PC-9 (cell line): ENCODE measurements around the gene GRIK3.

Source experiments
- EZH2 ChIP-seq: fragments of 200-600 bp; sonication (generic); IDR thresholded peaks from 2 replicates; pipeline ENCODE4 v1.8.0; 2017; ENCODE audit warnings: antibody characterized with exemption, low read depth
- TF ChIP-seq, protein P1 (sequence below): fragments of 200-600 bp; sonication (generic); conservative IDR thresholded peaks from 2 replicates; pipeline ENCODE4 v1.6.1; 2017; ENCODE audit warnings: mixed run types, antibody characterized with exemption, mild to moderate bottlenecking, moderate library complexity

DNA sequence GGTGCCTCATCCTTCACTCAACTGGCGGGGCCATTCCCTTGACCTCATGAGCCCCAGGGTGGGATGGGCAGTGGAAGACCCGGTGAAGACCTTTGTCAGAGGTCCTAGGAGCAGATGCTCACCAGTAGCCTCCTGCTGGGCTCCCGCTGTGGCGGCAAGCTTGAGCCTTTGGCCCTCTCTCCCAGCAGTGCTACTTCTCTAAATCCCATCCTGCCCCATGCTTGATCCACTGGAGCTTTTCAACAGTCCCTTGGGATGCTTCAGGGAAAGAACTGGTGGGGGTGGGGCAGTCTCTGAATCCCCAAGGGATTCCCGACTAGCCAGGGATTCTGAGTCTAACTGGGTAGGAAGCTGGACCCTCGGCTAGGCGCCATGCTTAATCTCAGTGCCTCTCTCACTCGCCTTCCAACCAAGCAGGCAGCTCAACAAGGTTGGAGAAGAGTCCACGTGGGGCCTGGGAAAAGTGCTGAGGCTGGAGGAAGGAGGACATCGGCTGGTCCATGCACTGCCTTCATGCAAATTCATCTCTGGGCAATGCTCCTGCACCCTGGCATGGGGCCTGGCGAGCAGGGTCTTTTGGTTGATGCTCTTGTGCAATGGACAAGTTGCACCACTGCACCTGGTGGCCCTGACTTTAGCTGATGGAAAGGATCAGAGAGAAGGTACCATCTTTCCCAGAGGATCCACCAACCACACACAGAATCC, 190.3 kb downstream of the GRIK3 start:
- TF ChIP-seq, protein P1, sequence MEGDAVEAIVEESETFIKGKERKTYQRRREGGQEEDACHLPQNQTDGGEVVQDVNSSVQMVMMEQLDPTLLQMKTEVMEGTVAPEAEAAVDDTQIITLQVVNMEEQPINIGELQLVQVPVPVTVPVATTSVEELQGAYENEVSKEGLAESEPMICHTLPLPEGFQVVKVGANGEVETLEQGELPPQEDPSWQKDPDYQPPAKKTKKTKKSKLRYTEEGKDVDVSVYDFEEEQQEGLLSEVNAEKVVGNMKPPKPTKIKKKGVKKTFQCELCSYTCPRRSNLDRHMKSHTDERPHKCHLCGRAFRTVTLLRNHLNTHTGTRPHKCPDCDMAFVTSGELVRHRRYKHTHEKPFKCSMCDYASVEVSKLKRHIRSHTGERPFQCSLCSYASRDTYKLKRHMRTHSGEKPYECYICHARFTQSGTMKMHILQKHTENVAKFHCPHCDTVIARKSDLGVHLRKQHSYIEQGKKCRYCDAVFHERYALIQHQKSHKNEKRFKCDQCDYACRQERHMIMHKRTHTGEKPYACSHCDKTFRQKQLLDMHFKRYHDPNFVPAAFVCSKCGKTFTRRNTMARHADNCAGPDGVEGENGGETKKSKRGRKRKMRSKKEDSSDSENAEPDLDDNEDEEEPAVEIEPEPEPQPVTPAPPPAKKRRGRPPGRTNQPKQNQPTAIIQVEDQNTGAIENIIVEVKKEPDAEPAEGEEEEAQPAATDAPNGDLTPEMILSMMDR = no peak
- TF ChIP-seq EZH2 = no peak
